H1 (cell line): ENCODE data around the gene SEC24B. TPM values are rescaled to one million over a fixed set of nuclear protein-coding genes. Genes with fewer than 3 reads are reported as not detected.

Source experiments
- RAD21 ChIP-seq, 2 experiments: IDR thresholded peaks in 1 of 2; conservative IDR thresholded peaks in 1 of 2; 2 replicates each; pipeline ENCODE4 v1.6.1; 2011; ENCODE audit warnings: low read depth in 2 of 2, low read length in 2 of 2, improper control_type of control experiment in 1 of 2, inconsistent platforms in 1 of 2, mild to moderate bottlenecking in 1 of 2, moderate library complexity in 1 of 2
- polyA plus RNA-seq, 7 experiments: library from polyadenylated mRNA; depleted of rRNA in 3 of 7; stranded (reverse) in 5 of 7; unstranded in 2 of 7; fragments of >200 nt in 5 of 7; fragments of 200-250 nt in 2 of 7; gene quantifications; 1 replicate in 5 of 7; 2 replicates in 1 of 7; 4 replicates in 1 of 7; pipeline versions ENCODE4 v1.2.1 to v1.2.3, GENCODE V29; 2011 to 2013; ENCODE audit warnings: missing spikeins in 2 of 7, mixed read lengths in 2 of 7
- total RNA-seq: library from RNA; stranded (reverse); fragmentation: NEBNext Ultra II Directional; extraction: Animal tissue kit (Norgen Biotek cat#: 25700); gene quantifications from 2 replicates; pipeline ENCODE4 v1.2.1, GENCODE V29; 2021

SEC24B gene
- total and polyA plus RNA-seq, 2 of the 8 experiments (the other 6 are each of a cell fraction or from before 2014, with no cell fraction given), result 25.6 to 30.9 TPM

DNA sequence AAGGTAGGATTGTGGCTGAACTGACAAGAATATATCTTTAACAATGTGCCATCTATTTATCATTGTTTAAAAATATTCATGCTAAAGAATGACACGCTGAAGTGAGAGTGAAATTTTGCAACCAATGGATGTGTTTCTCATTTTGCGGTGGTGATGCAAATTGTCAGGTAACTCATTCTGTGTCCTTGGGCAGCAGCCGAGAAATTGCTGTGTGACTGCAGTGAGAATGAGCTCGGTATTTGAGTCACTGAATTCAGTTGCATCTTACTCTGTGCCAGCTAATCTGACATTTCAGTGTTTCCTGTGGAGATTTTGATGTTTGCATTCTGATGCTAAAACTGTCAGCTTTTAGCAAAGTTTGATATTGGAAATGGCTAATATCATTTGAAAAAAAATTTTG lies 154.6 kb downstream of the SEC24B start (continued):
- TF ChIP-seq RAD21 (IDR thresholded peaks at IDR 0.05 in 1 of 2, conservative IDR thresholded peaks at IDR 0.05 in 1 of 2; ENCODE audit: low read depth in 2 of 2, low read length in 2 of 2), result no peak
